Measurements from ENCODE around the gene DTYMK.

The DTYMK gene

GRCh38 chr2:241703032-241703604 lies 16.5 kb upstream of the DTYMK start:
- DNase-seq: no peak

- peak; percentile 87 for DNase-seq
Observed at GRCh38 chr2:241702155-241703031, 15.8 kb upstream of the DTYMK start.

- DNase-seq: peak; percentile 98
Observed at GRCh38 chr2:241701399-241702154, 15.0 kb upstream of the DTYMK start, which contains the start of gene ING5. Gene ING5, plus strand, starts transcription at chr2:241702039. Its CDS starts 27 bp downstream, at chr2:241702066.

GRCh38 chr2:241701149-241701398 lies 14.5 kb upstream of the DTYMK start:
- DNase-seq: no peak

- DNase-seq: no peak
Observed at GRCh38 chr2:241695651-241696050, 9.0 kb upstream of the DTYMK start.

- DNase-seq: no peak
Observed at GRCh38 chr2:241692448-241692847, 5.8 kb upstream of the DTYMK start.

GRCh38 chr2:241690202-241690717 lies 3.6 kb upstream of the DTYMK start:
- no peak for DNase-seq

- no peak for DNase-seq
Observed at GRCh38 chr2:241689306-241689705, 2.7 kb upstream of the DTYMK start.

GRCh38 chr2:241686324-241686649 lies 328 bp downstream of the DTYMK start:
- no peak for DNase-seq

GRCh38 chr2:241680827-241681599 lies 5.6 kb downstream of the DTYMK start:
- no peak for DNase-seq

GRCh38 chr2:241680044-241680443 lies 6.6 kb downstream of the DTYMK start:
- no peak for DNase-seq

GRCh38 chr2:241678784-241679540 lies 7.7 kb downstream of the DTYMK start:
- no peak for DNase-seq

GRCh38 chr2:241678307-241678706 lies 8.3 kb downstream of the DTYMK start:
- no peak for DNase-seq

GRCh38 chr2:241677392-241677791 lies 9.2 kb downstream of the DTYMK start:
- DNase-seq: no peak

GRCh38 chr2:241676665-241677064 lies 9.9 kb downstream of the DTYMK start:
- DNase-seq: no peak

GRCh38 chr2:241675885-241676284 lies 10.7 kb downstream of the DTYMK start:
- no peak for DNase-seq

- DNase-seq: no peak
Observed at GRCh38 chr2:241673797-241674725, 12.6 kb downstream of the DTYMK start.

- no peak for DNase-seq
Observed at GRCh38 chr2:241673189-241673663, 13.4 kb downstream of the DTYMK start.

GRCh38 chr2:241672243-241673188 lies 14.1 kb downstream of the DTYMK start:
- no peak for DNase-seq

All from stimulated activated CD4-positive, alpha-beta T cell treated with anti-CD3 and anti-CD28 coated beads, Interleukin-12 subunit alpha, Interleukin-12 subunit beta, amount 100 ng/mL, for 4 hours (primary cell).